Brain microvascular endothelial cell (primary cell): ENCODE data around the gene CKM.

Source experiments
- DNase-seq: peaks from one replicate; pipeline ENCODE4 v3.0.0-alpha.2; 2020
- H3K27ac ChIP-seq: fragments of 250-450 bp; sonication (Bioruptor Pico); 2 replicates; pipeline ENCODE4 v1.5.1; 2020; ENCODE audit warnings: mild to moderate bottlenecking, moderate library complexity
- H3K27me3 ChIP-seq: fragments of 250-450 bp; sonication (Bioruptor Pico); replicated peaks from 2 replicates; pipeline ENCODE4 v1.5.1; 2020; ENCODE audit warnings: mild to moderate bottlenecking
- H3K36me3 ChIP-seq: fragments of 250-450 bp; sonication (Bioruptor Pico); replicated peaks from 2 replicates; pipeline ENCODE4 v1.5.1; 2020; ENCODE audit warnings: mild to moderate bottlenecking
- H3K4me3 ChIP-seq: 2 replicates; pipeline ENCODE4 v1.5.1; 2011; ENCODE audit warnings: low read depth, mild to moderate bottlenecking, control low read depth, low read length, moderate library complexity
- CTCF ChIP-seq: IDR thresholded peaks from 2 replicates; pipeline ENCODE4 v1.5.1; 2011; ENCODE audit warnings: low read depth, mild to moderate bottlenecking, moderate library complexity, low read length, control low read depth, inconsistent platforms; ENCODE audit errors: missing control alignments
- in situ Hi-C: cut with HindIII; loops from 2 replicates; pipeline ENCODE4 v1.10.0; 2017; ENCODE audit warnings: low sequenced_read_pairs, low pct_ligation_motif_present

CKM gene

GRCh38 chr19:45352471-45352870 is 29.8 kb upstream of the CKM start:
- H3K27me3 ChIP-seq, result no peaks in the 10 kb centered on the region
- DNase-seq, result no peak
- H3K27ac ChIP-seq, result no peak overlapping the region
- H3K4me3 ChIP-seq, result no peak overlapping the region
- in situ Hi-C loops, result no loop called here
- peaks cover 67% of the 10 kb centered on the region for H3K36me3 ChIP-seq
- no peak for TF ChIP-seq CTCF

GRCh38 chr19:45352062-45352461 is 29.4 kb upstream of the CKM start:
- H3K27me3 ChIP-seq, result no peaks in the 10 kb centered on the region
- peaks cover 63% of the 10 kb centered on the region for H3K36me3 ChIP-seq
- in situ Hi-C loops, result no loop called here
- H3K27ac ChIP-seq, result no peak overlapping the region
- H3K4me3 ChIP-seq, result no peak overlapping the region
- TF ChIP-seq CTCF, result no peak
- DNase-seq, result no peak

- DNase-seq, result no peak
- Histone ChIP-seq H3K27me3 (no peaks in the 10 kb centered on the region), H3K27ac (no peak overlapping the region), H3K4me3 (no peak overlapping the region), H3K36me3 (peaks cover 57% of the 10 kb centered on the region)
- in situ Hi-C loops, result no loop called here
- no peak for TF ChIP-seq CTCF
Measured at GRCh38 chr19:45351401-45351952, 28.8 kb upstream of the CKM start.

GRCh38 chr19:45350477-45351058 is 27.9 kb upstream of the CKM start:
- in situ Hi-C loops, result no loop called here
- Histone ChIP-seq H3K27ac (no peak overlapping the region), H3K27me3 (no peaks in the 10 kb centered on the region), H3K4me3 (no peak overlapping the region), H3K36me3 (peaks cover 50% of the 10 kb centered on the region)
- no peak for TF ChIP-seq CTCF
- no peak for DNase-seq

- H3K4me3 ChIP-seq, result no peak overlapping the region
- H3K36me3 ChIP-seq, result peaks cover 41% of the 10 kb centered on the region
- in situ Hi-C loops, result no loop called here
- no peak overlapping the region for H3K27ac ChIP-seq
- DNase-seq, result no peak
- no peak for TF ChIP-seq CTCF
- no peaks in the 10 kb centered on the region for H3K27me3 ChIP-seq
Measured at GRCh38 chr19:45349430-45349941, 26.8 kb upstream of the CKM start.

GRCh38 chr19:45349126-45349415 is 26.4 kb upstream of the CKM start:
- Histone ChIP-seq H3K4me3 (no peak overlapping the region), H3K27ac (no peak overlapping the region), H3K36me3 (peaks cover 37% of the 10 kb centered on the region), H3K27me3 (no peaks in the 10 kb centered on the region)
- no peak for TF ChIP-seq CTCF
- DNase-seq, result no peak
- in situ Hi-C loops, result no loop called here
